ENCODE measurements around the gene TMC8.
"Not testable (repeated sequence)": the region's sequence is repeated elsewhere in the genome, so short reads cannot be mapped to it uniquely, and the experiment has no call there.

TMC8 gene

GRCh38 chr17:78133179-78133951 lies 2.8 kb downstream of the TMC8 start:
- Histone ChIP-seq H3K4me1 (ENCODE audit: insufficient read depth, low read length) (peaks cover 5% of the 10 kb centered on the region), H3K9ac (ENCODE audit: low read length) (no peak overlapping the region), H3K4me3 (ENCODE audit: low read depth in 1 of 2, low read length in 2 of 2) (no peak overlapping the region), H3K36me3 (ENCODE audit: insufficient read depth, low read length) (no peaks in the 10 kb centered on the region), H3K9me3 (ENCODE audit: low read length) (no peaks in the 10 kb centered on the region), H3K27me3 (ENCODE audit: control insufficient read depth in 1 of 2, insufficient read depth in 2 of 2, low read length in 2 of 2) (peaks cover 0 to 49% of the 10 kb centered on the region in 2 donors), H3K27ac (ENCODE audit: low read depth, low read length) (no peak overlapping the region)

- Histone ChIP-seq H3K9ac (ENCODE audit: low read length) (no peak overlapping the region), H3K4me1 (ENCODE audit: insufficient read depth, low read length) (peaks cover 5% of the 10 kb centered on the region), H3K9me3 (ENCODE audit: low read length) (no peaks in the 10 kb centered on the region), H3K36me3 (ENCODE audit: insufficient read depth, low read length) (no peaks in the 10 kb centered on the region), H3K4me3 (ENCODE audit: low read depth in 1 of 2, low read length in 2 of 2) (no peak overlapping the region), H3K27ac (ENCODE audit: low read depth, low read length) (no peak overlapping the region), H3K27me3 (ENCODE audit: control insufficient read depth in 1 of 2, insufficient read depth in 2 of 2, low read length in 2 of 2) (peaks cover 0 to 41% of the 10 kb centered on the region in 2 donors)
Observed at GRCh38 chr17:78133971-78134898, 3.7 kb downstream of the TMC8 start.

- no peaks in the 10 kb centered on the region for H3K36me3 ChIP-seq (ENCODE audit: insufficient read depth, low read length)
- H3K4me3 ChIP-seq (ENCODE audit: low read depth in 1 of 2, low read length in 2 of 2) = no peak overlapping the region
- peaks cover 0 to 34% of the 10 kb centered on the region in 2 donors for H3K27me3 ChIP-seq (ENCODE audit: control insufficient read depth in 1 of 2, insufficient read depth in 2 of 2, low read length in 2 of 2)
- peaks cover 5% of the 10 kb centered on the region for H3K4me1 ChIP-seq (ENCODE audit: insufficient read depth, low read length)
- no peak overlapping the region for H3K9ac ChIP-seq (ENCODE audit: low read length)
- H3K27ac ChIP-seq (ENCODE audit: low read depth, low read length) = no peak overlapping the region
- no peaks in the 10 kb centered on the region for H3K9me3 ChIP-seq (ENCODE audit: low read length)
Observed at GRCh38 chr17:78134899-78135385, 4.4 kb downstream of the TMC8 start.

DNA sequence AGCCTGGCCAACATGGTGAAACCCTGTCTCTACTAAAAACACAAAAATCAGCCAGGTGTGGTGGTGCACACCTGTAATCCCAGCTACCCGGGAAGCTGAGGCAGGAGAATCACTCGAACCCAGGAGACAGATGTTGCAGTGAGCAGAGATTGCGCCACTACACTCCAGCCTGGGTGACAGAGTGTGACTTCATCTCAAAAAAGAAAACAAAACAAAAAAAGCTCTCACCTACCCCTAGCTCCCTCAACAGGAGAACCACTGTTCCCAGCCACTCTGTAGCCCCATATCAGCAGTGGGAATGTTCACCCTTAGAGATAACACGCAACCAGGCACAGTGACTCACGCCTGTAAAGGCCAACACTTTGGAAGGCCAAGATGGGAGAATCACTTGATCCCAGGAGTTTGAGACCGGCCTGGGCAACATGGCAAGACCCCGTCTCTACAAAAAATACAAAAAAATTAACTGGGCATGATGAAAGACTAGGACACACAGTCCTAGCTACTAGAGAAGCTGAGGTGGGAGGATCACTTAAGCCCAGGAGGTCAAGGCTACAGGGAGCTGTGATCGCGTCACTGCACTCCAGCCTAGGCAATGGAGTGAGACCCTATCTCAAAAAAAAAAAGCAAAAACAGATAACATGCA lies 5.4 kb downstream of the TMC8 start:
- H3K4me3 ChIP-seq (ENCODE audit: low read depth in 1 of 2, low read length in 2 of 2) = no peak overlapping the region
- peaks cover 0 to 24% of the 10 kb centered on the region in 2 donors for H3K27me3 ChIP-seq (ENCODE audit: control insufficient read depth in 1 of 2, insufficient read depth in 2 of 2, low read length in 2 of 2)
- H3K4me1 ChIP-seq (ENCODE audit: insufficient read depth, low read length) = no peaks in the 10 kb centered on the region
- H3K27ac ChIP-seq (ENCODE audit: low read depth, low read length) = no peak overlapping the region
- no peaks in the 10 kb centered on the region for H3K36me3 ChIP-seq (ENCODE audit: insufficient read depth, low read length)
- no peaks in the 10 kb centered on the region for H3K9me3 ChIP-seq (ENCODE audit: low read length)
- no peak overlapping the region for H3K9ac ChIP-seq (ENCODE audit: low read length)

DNA sequence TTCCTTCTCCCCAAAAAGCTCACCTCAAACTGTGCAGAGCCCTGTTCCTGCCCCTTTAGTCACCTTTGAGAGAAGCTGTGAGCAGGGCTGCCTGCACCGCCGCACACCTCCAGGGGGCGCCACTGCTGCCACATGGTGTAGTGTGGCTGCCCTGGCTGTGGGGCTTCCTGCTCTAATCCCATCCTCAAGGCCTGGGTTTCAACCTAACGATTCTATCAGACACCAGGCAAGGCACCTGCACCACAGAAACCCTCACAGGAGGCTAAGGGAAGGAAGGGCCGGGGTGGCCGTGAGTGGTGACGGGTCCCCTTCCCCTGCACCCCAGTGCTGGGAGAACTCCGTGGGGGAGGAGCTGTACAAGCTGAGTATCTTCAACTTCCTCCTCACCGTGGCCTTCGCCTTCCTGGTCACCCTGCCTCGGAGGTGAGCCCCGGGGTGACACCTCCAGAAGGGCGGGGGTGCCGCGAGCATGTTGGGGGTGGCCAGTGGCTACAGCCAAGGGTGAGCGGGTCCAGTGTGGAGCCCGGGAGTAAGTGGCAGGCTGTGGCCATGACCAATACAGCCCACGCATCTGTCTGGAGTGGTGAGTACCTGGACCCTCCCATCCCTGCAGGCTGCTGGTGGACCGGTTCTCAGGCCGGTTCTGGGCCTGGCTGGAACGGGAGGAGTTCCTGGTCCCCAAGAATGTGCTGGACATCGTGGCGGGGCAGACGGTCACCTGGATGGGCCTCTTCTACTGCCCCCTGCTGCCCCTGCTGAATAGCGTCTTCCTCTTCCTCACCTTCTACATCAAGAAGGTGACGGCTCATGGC lies 7.0 kb downstream of the TMC8 start:
- Histone ChIP-seq H3K4me3 (ENCODE audit: low read depth in 1 of 2, low read length in 2 of 2) (no peak overlapping the region), H3K9me3 (ENCODE audit: low read length) (no peaks in the 10 kb centered on the region), H3K36me3 (ENCODE audit: insufficient read depth, low read length) (no peaks in the 10 kb centered on the region), H3K9ac (ENCODE audit: low read length) (no peak overlapping the region), H3K27me3 (ENCODE audit: control insufficient read depth in 1 of 2, insufficient read depth in 2 of 2, low read length in 2 of 2) (peaks cover 0 to 8% of the 10 kb centered on the region in 2 donors), H3K27ac (ENCODE audit: low read depth, low read length) (no peak overlapping the region), H3K4me1 (ENCODE audit: insufficient read depth, low read length) (no peaks in the 10 kb centered on the region)

DNA sequence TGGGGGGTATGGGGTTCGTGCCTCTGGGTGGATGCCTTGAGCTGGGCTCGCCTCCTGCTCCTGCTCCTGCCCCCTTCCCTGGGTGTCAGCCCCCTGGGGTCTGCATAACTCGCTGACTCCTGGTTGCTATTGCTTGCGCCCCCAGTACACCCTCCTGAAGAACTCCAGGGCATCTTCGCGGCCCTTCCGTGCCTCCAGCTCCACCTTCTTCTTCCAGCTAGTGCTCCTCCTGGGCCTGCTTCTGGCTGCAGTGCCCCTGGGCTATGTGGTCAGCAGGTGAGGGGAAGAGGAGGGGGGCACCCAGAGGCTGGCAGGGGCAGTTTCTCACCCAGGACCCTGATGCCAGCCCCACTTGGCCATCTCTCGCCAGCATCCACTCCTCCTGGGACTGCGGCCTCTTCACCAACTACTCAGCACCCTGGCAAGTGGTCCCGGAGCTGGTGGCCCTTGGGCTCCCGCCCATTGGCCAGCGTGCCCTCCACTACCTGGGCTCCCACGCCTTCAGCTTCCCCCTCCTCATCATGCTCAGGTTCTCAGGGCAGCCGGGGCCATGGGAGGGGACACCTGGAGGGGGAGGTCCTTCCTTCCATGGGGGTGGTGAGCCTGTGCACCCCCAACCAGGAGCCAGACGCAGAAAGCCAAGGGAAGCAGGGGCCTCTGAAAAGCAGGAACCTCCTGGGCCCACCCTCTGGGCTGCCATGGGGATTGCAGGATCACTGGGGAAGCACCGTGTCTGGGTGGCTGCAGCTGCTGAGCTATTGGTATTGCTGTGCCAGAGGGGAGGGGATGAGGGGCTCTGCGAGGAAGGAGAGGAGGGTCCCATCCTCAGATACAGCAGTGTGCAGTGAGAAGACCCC lies 7.9 kb downstream of the TMC8 start:
- no peaks in the 10 kb centered on the region for H3K36me3 ChIP-seq (ENCODE audit: insufficient read depth, low read length)
- no peak overlapping the region for H3K4me3 ChIP-seq (ENCODE audit: low read depth in 1 of 2, low read length in 2 of 2)
- no peaks in the 10 kb centered on the region for H3K9me3 ChIP-seq (ENCODE audit: low read length)
- H3K9ac ChIP-seq (ENCODE audit: low read length) = no peak overlapping the region
- no peak overlapping the region for H3K27ac ChIP-seq (ENCODE audit: low read depth, low read length)
- H3K27me3 ChIP-seq (ENCODE audit: control insufficient read depth in 1 of 2, insufficient read depth in 2 of 2, low read length in 2 of 2) = peaks cover 0 to 6% of the 10 kb centered on the region in 2 donors
- H3K4me1 ChIP-seq (ENCODE audit: insufficient read depth, low read length) = no peaks in the 10 kb centered on the region

DNA sequence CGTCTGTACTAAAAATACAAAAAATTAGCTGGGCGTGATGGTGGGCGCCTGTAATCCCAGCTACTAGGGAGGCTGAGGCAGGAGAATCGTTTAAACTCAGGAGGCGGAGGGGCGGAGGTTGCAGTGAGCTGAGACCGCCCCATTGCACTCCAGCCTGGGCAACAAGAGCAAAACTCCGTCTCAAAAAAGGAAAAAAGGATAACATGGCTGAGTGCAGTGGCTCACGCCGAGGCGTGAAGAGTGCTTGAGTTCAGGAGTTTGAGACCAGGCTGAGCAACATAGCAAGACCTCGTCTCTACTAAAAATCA lies 9.2 kb downstream of the TMC8 start:
- H3K9me3 ChIP-seq (ENCODE audit: low read length); H3K36me3 ChIP-seq (ENCODE audit: insufficient read depth, low read length); H3K4me3 ChIP-seq (ENCODE audit: low read depth in 1 of 2, low read length in 2 of 2); H3K9ac ChIP-seq (ENCODE audit: low read length); H3K27me3 ChIP-seq (ENCODE audit: control insufficient read depth in 1 of 2, insufficient read depth in 2 of 2, low read length in 2 of 2); H3K27ac ChIP-seq (ENCODE audit: low read depth, low read length): not testable (repeated sequence)
- peaks cover 13% of the 10 kb centered on the region for H3K4me1 ChIP-seq (ENCODE audit: insufficient read depth, low read length)

DNA sequence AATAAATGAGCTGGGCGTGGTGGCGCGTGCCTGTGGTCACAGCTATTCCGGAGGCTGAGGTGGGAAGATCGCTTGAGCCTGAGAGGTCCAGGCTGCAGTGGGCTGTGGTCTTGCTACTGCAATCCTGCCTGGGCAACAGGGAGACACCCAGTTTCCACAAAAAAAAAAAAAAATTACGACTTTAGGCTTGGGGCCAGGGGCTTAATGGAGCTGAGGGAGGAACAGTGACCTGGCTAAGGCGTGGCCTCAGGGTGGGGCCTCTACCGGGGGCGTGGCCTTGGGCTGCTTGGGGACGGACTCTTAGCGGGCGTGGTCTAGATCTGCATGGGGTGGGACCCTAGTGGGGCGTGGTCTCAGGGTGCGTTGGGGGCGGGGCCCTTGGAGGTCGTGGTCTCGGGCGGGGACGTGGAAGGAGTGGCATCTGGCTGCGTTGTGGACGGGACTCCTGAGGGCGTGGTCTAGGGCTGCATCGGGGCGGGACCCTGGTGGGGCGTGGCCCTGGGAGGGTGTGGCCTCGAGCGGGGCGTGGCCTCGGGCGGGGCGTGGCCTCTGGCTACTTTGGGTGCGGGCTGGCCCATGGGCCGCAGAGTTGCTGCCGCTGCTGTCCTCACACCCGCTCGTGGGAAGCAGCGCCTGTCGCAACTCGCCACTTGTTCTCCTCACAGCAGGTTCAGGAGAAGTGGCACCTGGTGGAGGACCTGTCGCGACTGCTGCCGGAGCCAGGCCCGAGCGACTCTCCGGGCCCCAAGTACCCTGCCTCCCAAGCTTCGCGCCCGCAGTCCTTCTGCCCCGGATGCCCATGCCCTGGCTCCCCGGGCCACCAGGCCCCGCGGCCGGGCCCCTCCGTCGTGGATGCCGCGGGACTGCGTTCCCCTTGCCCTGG lies 9.8 kb downstream of the TMC8 start:
- Histone ChIP-seq H3K4me3 (ENCODE audit: low read depth in 1 of 2, low read length in 2 of 2) (no peak overlapping the region), H3K27me3 (ENCODE audit: control insufficient read depth in 1 of 2, insufficient read depth in 2 of 2, low read length in 2 of 2) (no peaks in the 10 kb centered on the region), H3K36me3 (ENCODE audit: insufficient read depth, low read length) (no peaks in the 10 kb centered on the region), H3K9me3 (ENCODE audit: low read length) (no peaks in the 10 kb centered on the region), H3K4me1 (ENCODE audit: insufficient read depth, low read length) (peaks cover 19% of the 10 kb centered on the region), H3K9ac (ENCODE audit: low read length) (no peak overlapping the region), H3K27ac (ENCODE audit: low read depth, low read length) (no peak overlapping the region)

- no peak overlapping the region for H3K4me3 ChIP-seq (ENCODE audit: low read depth in 1 of 2, low read length in 2 of 2)
- no peak overlapping the region for H3K9ac ChIP-seq (ENCODE audit: low read length)
- H3K27ac ChIP-seq (ENCODE audit: low read depth, low read length) = no peak overlapping the region
- no peaks in the 10 kb centered on the region for H3K9me3 ChIP-seq (ENCODE audit: low read length)
- H3K4me1 ChIP-seq (ENCODE audit: insufficient read depth, low read length) = peaks cover 24% of the 10 kb centered on the region
- H3K36me3 ChIP-seq (ENCODE audit: insufficient read depth, low read length) = no peaks in the 10 kb centered on the region
- no peaks in the 10 kb centered on the region for H3K27me3 ChIP-seq (ENCODE audit: control insufficient read depth in 1 of 2, insufficient read depth in 2 of 2, low read length in 2 of 2)
Observed at GRCh38 chr17:78141437-78142118, 11.0 kb downstream of the TMC8 start.
